HG02885 (cell line): Measurements from ENCODE around the gene FGGY.

Experiments
- ATAC-seq: cut with Tn5 transposase; IDR thresholded peaks from one replicate; pipeline ENCODE4 v1.9.1; 2021; ENCODE audit warnings: mild to moderate bottlenecking; ENCODE audit not compliant: unreplicated experiment, poor library complexity

Gene FGGY

GRCh38 chr1:59686170-59686569, 389.3 kb downstream of the FGGY start:
- ATAC-seq = no peak

DNA sequence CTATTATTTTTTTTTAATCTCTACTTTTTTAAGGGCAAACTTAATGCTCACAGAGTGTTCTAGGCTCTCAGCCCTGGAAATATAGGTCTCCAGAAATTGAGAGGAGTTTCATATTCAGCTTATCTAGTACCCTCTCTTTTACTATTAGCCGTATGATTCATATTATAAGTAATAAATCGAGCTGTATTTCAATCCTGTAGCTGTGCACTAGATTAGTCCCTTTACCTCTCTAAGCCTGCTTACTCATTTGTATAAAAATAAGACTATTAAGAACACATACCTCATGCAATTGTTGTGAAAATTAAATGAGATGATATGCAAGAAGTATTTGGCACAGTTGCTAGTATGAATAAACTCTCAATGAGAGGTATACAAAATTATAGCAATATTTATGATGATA, 389.7 kb downstream of the FGGY start:
- ATAC-seq = no peak

DNA sequence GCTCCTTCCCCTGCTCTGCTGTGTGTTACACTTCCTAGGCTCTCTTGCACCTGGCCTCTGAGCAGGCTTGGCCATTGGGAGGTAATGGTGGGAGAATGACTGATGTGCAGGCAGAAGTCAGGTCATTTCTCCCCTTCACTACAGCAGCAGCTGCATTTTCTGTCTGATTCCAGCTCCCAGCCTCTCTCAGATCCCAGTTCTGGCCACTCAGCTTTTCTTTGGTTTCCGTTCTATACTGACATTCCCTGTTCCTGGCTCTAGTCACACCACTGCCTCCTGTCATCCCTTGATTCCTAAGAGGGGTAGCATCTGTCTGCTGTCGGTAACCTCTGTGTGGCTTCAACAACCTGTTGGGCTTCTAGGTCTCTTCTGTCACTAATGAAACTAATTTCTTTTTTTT, 390.2 kb downstream of the FGGY start:
- no peak for ATAC-seq

GRCh38 chr1:59688976-59689375, 392.1 kb downstream of the FGGY start:
- no peak for ATAC-seq

DNA sequence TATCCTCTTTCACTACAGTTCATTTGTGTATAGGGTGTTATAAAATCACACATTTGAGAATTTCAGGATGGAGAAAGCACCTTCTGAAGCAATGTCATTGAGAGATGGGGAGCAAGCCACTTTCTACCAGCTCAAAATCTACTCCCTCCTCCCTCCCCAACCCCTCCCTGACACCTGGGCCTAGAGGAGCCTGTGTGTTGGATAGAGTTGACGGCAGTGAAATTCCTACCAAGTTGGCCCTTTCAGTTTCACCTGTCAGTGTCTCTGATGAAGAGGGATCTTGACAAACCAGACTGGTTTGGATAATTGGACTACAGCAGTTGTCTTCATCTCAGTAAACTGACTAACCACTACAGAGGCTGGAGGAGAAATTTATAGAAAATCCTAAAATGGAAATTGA, 392.8 kb downstream of the FGGY start:
- no peak for ATAC-seq

DNA sequence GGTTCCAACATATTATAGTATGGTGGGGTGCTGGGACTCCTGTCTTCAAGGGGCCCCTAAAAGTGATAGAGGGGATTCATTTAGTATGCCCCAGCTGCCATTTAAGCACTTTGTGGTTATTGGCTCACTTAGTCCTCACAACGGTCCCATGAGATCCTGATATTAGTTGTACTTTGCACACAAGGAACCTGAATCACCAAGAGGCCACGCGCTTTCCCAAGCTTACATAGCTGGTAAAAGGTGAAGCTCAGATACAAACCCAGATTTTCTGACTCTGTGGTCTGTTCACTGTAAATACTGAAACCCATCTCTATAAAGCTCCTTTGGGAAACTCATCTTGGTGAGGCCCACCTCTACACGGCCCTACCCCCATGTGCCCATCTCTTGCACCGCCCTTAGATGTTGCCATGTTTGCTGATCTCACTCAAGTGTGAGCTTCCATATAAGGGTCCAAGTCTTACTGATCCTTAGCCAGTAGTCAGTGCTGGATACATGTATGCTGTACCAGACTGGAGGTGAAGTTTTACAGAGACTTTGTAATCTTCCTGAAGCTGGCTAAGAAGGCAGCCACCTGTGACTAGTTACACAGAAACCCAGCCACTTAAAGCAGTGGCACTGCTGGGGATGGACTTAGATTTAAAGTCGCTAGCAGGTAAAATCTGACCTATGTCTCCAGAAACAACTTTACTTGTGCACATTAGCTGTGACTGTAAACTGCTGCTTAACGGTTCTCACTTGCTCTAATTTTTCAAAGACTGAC, 393.5 kb downstream of the FGGY start:
- ATAC-seq = no peak

- ATAC-seq = no peak
These were observed 394.4 kb downstream of the FGGY start for GRCh38 chr1:59691261-59691660.

- no peak for ATAC-seq
These were observed 395.7 kb downstream of the FGGY start for GRCh38 chr1:59692591-59692990.

- no peak for ATAC-seq
These were observed 396.5 kb downstream of the FGGY start for GRCh38 chr1:59693406-59693805.

DNA sequence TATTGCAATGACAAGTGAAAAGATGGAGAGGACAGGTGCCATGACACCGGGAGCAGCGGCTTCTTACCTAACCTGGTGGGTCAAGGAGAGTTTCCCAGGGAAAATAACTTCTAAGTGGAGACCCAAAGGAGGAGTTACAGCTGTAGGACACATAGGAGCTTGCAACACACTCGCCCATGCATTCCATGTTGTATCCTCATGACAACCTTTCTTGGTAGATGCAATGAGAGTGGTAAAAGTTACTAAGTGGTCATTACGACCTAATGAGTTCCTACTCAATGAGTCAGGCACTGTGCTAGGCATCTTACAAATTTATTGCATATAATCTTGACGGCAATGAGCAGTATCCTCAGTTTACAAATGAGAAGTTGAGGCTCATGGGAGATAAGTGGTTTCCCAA, 398.4 kb downstream of the FGGY start:
- no peak for ATAC-seq

- ATAC-seq = no peak
These were observed 399.7 kb downstream of the FGGY start for GRCh38 chr1:59696421-59697115.

DNA sequence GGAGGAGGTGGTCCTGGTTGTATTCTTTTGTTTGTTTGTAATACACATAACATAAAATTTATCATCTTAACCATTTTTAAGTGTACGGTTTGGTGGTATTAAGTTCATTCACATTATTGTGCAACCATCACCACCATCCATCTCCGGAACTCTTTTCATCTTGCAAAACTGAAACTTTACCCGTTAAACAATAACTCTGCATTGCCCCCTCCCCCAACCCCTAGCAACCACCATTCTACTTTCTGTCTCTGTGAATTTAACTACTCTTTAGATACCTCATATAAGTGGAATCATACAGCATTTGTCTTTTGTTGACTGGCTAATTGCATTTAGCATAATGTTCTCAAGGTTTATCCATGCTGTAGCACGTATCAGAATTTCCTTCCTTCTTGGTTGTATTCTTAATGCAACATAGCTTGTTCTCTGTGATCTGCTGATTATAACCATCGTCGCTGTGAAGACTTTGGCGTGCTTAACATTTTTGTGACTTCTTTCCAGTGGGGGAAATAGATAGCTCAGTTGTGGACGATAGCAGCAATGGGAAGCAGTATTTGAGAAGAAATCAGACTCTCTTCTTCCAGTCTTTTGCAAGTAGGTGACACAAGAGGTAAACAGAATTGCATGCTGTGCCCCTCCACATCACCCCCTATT, 400.4 kb downstream of the FGGY start:
- no peak for ATAC-seq

DNA sequence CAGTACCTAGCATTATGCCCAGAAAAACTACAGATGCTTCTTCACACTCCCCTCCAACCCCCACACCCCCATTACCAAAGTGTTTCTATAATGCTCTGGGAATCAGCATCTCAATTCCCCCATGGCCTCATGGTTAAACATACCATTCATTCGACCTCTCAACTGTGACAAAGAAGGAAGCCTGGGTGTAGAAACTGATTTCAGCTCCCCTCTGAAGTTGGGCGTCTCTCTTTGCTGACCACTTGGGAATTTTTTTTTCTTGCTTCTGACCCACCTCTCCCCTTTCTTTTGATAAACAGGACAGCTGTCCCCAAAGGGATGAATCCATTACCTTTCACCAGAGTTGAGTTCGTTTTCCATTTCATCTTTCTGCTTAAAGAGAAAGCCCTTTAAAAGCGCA, 401.5 kb downstream of the FGGY start:
- no peak for ATAC-seq

DNA sequence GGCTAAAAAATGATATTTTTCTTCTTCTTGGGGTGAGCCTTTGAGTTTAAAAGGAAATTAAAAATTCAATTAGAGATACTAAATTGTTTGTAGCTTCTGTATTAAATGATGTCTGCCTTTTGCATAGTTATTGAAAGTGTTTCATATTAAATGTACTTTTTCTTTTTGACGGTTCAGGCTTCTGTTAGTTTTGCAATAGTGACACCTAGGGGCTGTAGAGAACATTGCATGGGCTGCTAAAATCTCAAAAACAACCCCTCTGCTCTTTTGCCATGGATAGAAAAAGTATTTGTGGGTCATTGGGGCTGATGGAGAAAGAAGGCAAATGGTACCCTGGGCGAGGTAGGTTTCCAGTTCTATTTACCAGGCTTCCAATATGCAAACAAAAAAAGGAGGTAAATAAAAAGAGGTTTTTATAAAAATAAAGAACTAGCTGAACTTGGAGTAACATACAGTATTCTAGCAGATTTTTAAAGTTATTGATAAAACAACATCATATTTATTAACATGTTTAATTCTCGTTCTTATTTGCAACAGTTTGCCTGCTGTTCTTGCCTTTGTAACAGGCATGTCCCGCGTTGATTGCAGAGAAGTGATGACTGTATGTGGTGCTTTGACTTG, 402.4 kb downstream of the FGGY start:
- no peak for ATAC-seq

DNA sequence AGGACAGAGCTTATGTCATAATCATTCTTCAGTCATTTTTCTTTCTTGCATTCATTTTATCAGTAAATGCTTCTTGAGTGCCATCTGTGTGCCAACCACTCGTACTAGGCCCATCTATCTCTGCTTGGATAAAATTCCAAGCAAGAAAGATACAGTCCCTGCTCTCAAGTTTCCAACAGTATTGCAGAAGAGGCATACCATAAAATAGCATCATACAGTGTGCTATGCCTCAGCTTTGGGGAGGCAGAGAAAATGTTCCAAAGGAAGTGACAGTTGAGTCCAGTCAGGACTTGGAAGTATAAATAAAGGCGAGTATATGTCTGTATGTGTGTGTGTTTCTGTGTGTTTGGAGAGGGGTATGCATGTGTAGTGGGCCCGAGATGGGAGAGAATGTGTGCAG, 404.5 kb downstream of the FGGY start:
- no peak for ATAC-seq

GRCh38 chr1:59703226-59703917, 406.5 kb downstream of the FGGY start:
- no peak for ATAC-seq

- no peak for ATAC-seq
These were observed 407.1 kb downstream of the FGGY start for GRCh38 chr1:59703918-59704378.

DNA sequence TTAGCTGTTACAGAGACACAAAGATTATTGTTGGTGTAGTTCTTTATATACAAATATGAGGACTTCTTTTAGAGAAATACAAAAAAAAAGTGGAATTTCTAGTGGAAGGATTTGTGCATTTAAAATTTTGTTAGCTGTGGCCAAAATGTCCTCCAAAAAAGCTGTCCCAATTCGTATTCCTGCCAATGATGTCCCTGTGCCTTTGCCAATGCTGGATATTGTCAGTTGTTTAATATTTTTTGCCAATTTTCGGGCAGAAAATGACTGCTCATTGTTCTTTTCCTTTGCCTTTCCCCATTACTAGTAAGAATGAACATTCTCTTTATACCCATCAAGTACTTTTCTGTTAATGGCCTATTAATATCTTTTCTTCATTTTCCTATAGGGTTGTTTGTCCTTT, 407.8 kb downstream of the FGGY start:
- ATAC-seq = no peak

DNA sequence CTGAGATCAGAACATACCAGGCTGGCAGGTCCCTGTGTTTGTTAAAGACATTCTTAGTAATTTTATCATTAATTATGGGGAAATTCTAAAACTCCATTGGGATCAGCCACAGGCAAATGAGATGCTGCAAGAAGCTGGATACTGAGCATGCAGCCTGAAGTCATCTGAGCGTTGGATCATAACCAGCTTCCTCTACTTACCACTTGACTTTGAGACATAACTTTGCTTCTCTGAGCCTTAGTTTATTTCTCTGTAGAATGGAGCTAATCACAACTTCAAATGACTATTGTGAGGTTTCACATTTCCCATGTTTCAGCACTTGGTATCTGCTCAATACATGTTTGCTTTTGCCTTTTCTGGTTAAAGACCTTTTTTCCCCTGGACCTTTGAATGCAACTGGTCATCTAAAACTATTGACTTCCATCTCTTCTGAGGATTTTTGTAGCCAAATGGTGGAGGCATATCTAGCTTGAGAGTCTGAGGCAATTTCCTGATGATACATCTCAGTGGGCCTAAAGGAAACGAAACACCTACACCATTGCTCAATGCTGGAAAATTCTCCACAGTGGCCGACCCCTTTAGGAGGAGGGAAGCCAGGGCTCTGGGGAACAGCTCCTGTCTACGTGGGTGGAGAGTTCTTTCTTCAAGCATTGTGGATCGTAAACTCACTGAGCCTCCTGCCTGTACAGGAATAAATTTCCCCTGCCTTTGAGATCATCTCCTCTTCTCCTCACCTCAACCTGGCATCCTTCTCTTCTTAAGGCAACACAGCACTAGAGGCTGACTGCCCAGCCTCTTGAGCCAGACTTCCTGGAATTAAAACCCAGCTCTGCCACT, 408.8 kb downstream of the FGGY start:
- no peak for ATAC-seq

- ATAC-seq = no peak
These were observed 409.4 kb downstream of the FGGY start for GRCh38 chr1:59706303-59706599.
